ENCODE measurements around the gene NOTCH1.

Gene NOTCH1

DNA sequence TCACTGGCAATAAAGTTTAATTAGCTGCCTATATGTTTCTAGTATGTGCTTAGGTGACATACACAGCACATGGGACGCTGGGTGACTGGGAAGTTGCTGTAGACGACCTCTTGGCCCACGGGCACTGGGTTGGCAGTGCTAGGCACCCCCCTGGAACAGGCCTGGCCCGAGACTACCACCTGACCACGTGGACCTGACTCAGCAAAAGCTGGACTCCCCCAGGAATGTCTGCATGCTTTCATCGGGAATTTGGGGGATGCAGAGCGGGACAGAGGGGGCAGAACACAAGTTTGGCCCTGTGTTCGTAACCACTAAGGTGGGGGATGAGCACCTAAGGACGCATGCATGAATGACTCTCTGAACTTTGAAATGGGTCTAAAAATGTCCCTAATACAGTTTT is 89.6 kb downstream of the NOTCH1 start:
- H3K9ac ChIP-seq (ENCODE audit: low read depth, low read length) = no peak overlapping the region
- peaks cover 87% of the 10 kb centered on the region for H3K36me3 ChIP-seq (ENCODE audit: control insufficient read depth, insufficient read depth, low read length)
- no peaks in the 10 kb centered on the region for H3K4me1 ChIP-seq (ENCODE audit: control insufficient read depth, insufficient read depth, low read length)
- no peak overlapping the region for H3K4me3 ChIP-seq (ENCODE audit: low read depth, low read length)
- H3K27ac ChIP-seq (ENCODE audit: low read depth, low read length) = no peak overlapping the region
- H3K9me3 ChIP-seq (ENCODE audit: control insufficient read depth, insufficient read depth, low read length) = no peaks in the 10 kb centered on the region
- no peaks in the 10 kb centered on the region for H3K27me3 ChIP-seq (ENCODE audit: control insufficient read depth, insufficient read depth, low read length)

DNA sequence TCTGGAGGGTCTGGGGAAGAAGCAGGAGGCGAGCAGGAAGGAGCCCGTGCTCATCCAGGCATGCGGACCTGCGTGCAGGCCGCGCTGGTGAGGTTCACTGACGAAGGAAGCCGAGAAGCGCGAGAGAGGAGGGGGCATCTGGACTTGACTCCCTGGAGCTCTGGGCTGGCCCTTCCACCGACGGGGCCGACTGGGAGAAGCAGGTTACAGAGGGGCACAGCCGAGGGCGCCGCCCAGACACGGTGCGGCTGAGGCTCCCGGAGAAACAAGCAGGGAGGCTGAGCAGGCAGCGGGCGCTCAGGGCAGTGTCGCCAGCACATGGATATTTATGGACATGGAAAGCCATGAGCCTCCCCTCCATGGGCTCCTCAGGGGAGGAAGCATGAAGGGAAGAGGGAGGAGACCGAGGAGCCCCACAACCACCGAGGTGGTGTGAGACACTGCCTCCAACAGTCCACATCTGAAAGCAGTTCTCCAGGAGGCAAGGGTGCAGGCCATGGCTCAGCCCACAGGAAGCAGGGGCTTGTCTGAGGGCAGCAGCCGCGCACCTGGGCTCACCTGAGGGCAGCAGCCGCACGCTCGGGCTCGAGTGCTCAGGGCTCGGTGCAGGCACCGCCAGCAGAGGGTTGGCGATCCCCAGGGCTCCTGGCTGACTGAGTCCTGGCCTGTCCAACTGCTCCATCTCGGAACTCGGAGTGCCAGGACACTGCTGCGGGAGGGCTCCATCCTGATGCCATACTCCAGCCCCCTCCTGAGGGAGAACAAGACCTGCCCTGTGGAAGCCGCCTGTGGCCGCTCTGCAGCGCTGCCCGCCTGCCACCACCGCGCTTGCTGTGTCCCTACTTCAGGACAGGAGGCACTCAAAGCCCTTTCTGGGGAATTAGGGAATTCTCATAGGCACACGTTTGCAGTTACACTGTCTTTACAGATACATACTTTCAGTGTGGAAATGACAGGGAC is 90.5 kb downstream of the NOTCH1 start:
- H3K27ac ChIP-seq (ENCODE audit: low read depth, low read length) = no peak overlapping the region
- H3K4me3 ChIP-seq (ENCODE audit: low read depth, low read length) = no peak overlapping the region
- H3K9me3 ChIP-seq (ENCODE audit: control insufficient read depth, insufficient read depth, low read length) = no peaks in the 10 kb centered on the region
- no peaks in the 10 kb centered on the region for H3K4me1 ChIP-seq (ENCODE audit: control insufficient read depth, insufficient read depth, low read length)
- H3K9ac ChIP-seq (ENCODE audit: low read depth, low read length) = no peak overlapping the region
- no peaks in the 10 kb centered on the region for H3K27me3 ChIP-seq (ENCODE audit: control insufficient read depth, insufficient read depth, low read length)
- H3K36me3 ChIP-seq (ENCODE audit: control insufficient read depth, insufficient read depth, low read length) = peaks cover 87% of the 10 kb centered on the region

DNA sequence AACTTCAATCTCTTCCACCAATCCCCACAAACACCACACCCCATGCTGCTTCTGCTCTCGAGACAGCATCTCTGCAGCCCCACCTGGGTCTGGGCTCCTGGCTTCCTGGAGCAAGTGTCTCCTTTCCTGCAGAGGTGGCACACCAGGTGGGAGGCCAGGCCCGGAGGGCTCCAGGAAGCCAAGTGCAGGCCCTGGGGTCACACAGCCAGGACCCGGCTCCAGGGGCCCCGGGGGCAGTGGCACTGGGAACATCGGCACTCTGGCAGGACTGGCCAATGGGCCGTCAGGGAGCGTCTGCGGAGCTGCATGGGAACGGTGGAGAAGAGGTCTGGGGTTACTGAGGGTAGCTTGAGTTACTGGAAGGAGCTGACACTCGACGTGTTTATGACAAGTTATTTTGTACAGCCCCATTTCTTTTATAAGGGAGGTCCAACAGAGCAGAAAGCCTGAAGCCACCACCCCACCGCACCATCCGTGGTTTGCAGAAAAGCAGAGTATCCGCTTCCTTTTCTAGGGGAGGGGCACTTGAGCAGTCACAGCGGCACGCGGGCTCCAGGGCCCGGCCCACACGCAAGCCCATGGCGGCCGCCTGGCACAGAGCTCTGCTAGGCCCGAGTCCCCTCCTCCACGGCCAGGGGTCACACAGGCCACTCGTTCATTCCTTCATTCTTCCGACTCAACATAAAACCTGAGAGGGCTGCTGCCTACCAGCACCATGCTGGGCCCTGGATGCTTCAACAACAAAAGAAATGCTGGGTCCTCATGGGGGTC is 91.6 kb downstream of the NOTCH1 start:
- Histone ChIP-seq H3K4me1 (ENCODE audit: control insufficient read depth, insufficient read depth, low read length) (no peaks in the 10 kb centered on the region), H3K4me3 (ENCODE audit: low read depth, low read length) (no peak overlapping the region), H3K36me3 (ENCODE audit: control insufficient read depth, insufficient read depth, low read length) (peaks cover 89% of the 10 kb centered on the region), H3K9ac (ENCODE audit: low read depth, low read length) (no peak overlapping the region), H3K9me3 (ENCODE audit: control insufficient read depth, insufficient read depth, low read length) (no peaks in the 10 kb centered on the region), H3K27me3 (ENCODE audit: control insufficient read depth, insufficient read depth, low read length) (no peaks in the 10 kb centered on the region), H3K27ac (ENCODE audit: low read depth, low read length) (no peak overlapping the region)

DNA sequence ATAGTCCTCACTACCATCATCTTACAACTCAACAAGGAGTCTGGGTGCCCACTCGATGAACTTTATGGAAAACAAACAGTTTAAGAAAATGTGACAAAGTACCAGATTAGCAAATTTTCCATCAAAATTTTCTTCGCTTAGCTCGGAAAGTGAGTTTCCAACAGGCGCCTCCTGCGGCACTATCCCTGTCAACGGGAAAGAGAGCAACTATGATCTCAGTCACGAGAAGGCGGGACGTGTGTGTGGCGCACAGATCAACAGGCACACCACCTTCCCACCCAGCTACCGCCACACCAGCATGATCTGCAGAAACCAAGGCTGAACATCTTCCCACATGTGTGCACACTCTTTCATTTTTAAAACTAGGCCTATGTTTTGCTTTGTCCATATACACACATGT is 92.5 kb downstream of the NOTCH1 start:
- no peaks in the 10 kb centered on the region for H3K27me3 ChIP-seq (ENCODE audit: control insufficient read depth, insufficient read depth, low read length)

DNA sequence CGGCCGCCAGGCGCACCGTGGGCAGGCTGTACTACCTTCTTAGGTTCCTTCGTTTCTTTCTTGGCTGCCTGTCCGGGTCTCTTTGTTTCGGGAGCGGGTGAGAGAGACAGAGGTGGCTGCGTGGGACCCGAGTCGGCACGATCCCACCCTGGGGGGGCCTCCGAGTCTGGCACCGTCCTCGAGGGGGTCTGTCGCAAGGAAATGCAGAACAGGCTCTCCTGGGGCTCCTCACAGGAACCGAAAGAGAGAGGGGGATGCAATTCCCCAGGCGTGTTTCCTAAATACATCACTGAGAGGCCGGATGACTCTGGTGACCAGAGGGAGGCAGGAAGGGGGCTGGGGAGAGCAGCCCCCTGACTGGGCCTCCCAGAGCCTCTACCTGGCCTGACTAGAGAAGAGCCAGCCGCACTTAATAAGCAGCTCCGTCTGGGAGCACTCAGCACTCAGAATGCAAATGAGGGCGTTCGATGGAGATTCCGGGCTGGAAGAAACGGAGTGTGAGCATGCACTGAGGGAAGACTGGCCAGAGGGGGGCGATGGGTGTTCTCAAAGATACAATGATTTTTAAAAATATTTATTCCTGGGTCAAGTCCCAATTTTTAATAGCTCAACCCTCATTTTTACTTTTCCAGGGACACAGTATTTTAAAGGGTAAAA is 94.5 kb downstream of the NOTCH1 start:
- Histone ChIP-seq H3K4me1 (ENCODE audit: control insufficient read depth, insufficient read depth, low read length) (no peaks in the 10 kb centered on the region), H3K9ac (ENCODE audit: low read depth, low read length) (no peak overlapping the region), H3K27me3 (ENCODE audit: control insufficient read depth, insufficient read depth, low read length) (no peaks in the 10 kb centered on the region), H3K9me3 (ENCODE audit: control insufficient read depth, insufficient read depth, low read length) (no peaks in the 10 kb centered on the region), H3K27ac (ENCODE audit: low read depth, low read length) (no peak overlapping the region), H3K4me3 (ENCODE audit: low read depth, low read length) (no peak overlapping the region), H3K36me3 (ENCODE audit: control insufficient read depth, insufficient read depth, low read length) (peaks cover 91% of the 10 kb centered on the region)

More for the DNA sequence above, 92.5 kb downstream of the NOTCH1 start:
- Histone ChIP-seq H3K4me1 (ENCODE audit: control insufficient read depth, insufficient read depth, low read length) (no peaks in the 10 kb centered on the region), H3K9me3 (ENCODE audit: control insufficient read depth, insufficient read depth, low read length) (no peaks in the 10 kb centered on the region), H3K27ac (ENCODE audit: low read depth, low read length) (no peak overlapping the region), H3K4me3 (ENCODE audit: low read depth, low read length) (no peak overlapping the region), H3K9ac (ENCODE audit: low read depth, low read length) (no peak overlapping the region), H3K36me3 (ENCODE audit: control insufficient read depth, insufficient read depth, low read length) (peaks cover 89% of the 10 kb centered on the region)

DNA sequence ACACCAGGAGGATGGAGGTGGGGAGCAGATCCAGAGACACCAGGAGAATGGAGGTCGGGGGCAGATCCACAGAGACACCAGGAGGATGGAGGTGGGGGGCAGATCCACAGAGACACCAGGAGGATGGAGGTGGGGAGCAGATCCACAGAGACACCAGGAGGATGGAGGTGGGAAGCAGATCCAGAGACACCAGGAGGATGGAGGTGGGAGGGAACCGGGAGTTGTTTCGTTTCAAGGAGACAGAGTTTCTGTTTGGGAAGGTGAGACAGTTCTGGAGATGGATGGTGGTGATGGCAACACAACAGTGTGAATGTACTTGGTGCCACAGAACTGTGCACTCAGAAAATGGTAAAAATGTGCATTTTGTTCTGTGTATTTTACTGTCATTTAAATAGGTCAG is 97.2 kb downstream of the NOTCH1 start:
- Histone ChIP-seq H3K27me3 (ENCODE audit: control insufficient read depth, insufficient read depth, low read length) (no peaks in the 10 kb centered on the region), H3K9me3 (ENCODE audit: control insufficient read depth, insufficient read depth, low read length) (no peaks in the 10 kb centered on the region), H3K9ac (ENCODE audit: low read depth, low read length) (no peak overlapping the region), H3K36me3 (ENCODE audit: control insufficient read depth, insufficient read depth, low read length) (peaks cover 90% of the 10 kb centered on the region), H3K4me1 (ENCODE audit: control insufficient read depth, insufficient read depth, low read length) (no peaks in the 10 kb centered on the region), H3K4me3 (ENCODE audit: low read depth, low read length) (no peak overlapping the region), H3K27ac (ENCODE audit: low read depth, low read length) (no peak overlapping the region)

DNA sequence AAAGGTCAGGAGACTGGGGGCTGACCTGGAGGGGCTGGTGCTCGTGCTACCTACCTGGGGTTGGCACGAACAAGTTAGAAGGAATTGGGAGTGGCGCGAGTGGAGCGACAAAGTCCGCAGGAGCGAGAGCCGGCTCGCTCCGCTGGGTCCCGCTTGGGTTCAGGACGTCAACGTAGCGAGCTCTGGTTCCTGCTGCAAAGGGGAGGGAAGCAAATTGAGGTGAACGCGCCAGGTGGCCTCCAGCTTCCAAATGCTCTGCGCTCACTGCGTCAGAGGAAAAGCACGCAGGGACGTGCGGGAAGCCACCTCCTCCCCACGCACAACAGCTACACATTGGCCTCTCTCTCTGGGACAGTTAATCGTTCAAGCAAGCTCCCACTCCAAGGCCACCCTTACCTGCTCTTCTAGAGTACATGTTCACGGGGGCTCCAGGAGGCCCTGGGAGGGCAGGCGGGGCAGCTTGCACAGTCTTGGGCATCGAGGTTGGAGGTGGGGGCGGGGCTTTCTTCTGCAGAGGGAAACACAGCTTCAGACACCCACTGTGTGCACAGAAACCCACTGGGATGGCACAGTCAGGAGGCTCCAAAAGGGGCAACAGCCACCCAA is 98.6 kb downstream of the NOTCH1 start:
- H3K27me3 ChIP-seq (ENCODE audit: control insufficient read depth, insufficient read depth, low read length) = no peaks in the 10 kb centered on the region
- no peak overlapping the region for H3K27ac ChIP-seq (ENCODE audit: low read depth, low read length)
- no peak overlapping the region for H3K4me3 ChIP-seq (ENCODE audit: low read depth, low read length)
- no peaks in the 10 kb centered on the region for H3K9me3 ChIP-seq (ENCODE audit: control insufficient read depth, insufficient read depth, low read length)
- no peak overlapping the region for H3K9ac ChIP-seq (ENCODE audit: low read depth, low read length)
- peaks cover 96% of the 10 kb centered on the region for H3K36me3 ChIP-seq (ENCODE audit: control insufficient read depth, insufficient read depth, low read length)
- H3K4me1 ChIP-seq (ENCODE audit: control insufficient read depth, insufficient read depth, low read length) = no peaks in the 10 kb centered on the region

DNA sequence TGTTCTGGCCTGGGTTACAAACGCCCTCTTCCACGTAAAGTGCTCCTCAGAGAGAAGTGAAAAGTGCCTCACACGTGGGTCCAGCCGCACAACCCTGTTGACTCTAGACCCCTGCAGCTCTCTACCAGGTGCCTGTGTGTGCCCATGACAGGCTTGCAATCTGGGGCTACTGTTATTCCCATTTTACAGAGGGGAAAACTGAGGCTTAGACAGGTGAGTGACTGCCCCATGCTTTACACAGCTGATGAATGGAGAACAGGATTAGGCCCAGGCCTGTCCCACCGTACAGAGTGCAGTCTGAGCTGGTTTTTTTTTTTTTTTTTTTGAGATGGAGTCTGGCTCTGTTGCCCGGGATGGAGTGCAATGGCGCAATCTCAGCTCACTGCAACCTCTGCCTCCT is 100.0 kb downstream of the NOTCH1 start:
- H3K27ac ChIP-seq (ENCODE audit: low read depth, low read length) = no peak overlapping the region
- peaks cover 99% of the 10 kb centered on the region for H3K36me3 ChIP-seq (ENCODE audit: control insufficient read depth, insufficient read depth, low read length)
- no peak overlapping the region for H3K9ac ChIP-seq (ENCODE audit: low read depth, low read length)
- no peaks in the 10 kb centered on the region for H3K27me3 ChIP-seq (ENCODE audit: control insufficient read depth, insufficient read depth, low read length)
- H3K9me3 ChIP-seq (ENCODE audit: control insufficient read depth, insufficient read depth, low read length) = no peaks in the 10 kb centered on the region
- no peaks in the 10 kb centered on the region for H3K4me1 ChIP-seq (ENCODE audit: control insufficient read depth, insufficient read depth, low read length)
- no peak overlapping the region for H3K4me3 ChIP-seq (ENCODE audit: low read depth, low read length)

Data from HUES48 (cell line).